HL-60 (cell line): ENCODE results near the gene ELOVL6.

Experiments
- CTCF ChIP-seq: IDR thresholded peaks from one replicate; pipeline ENCODE4 v1.5.1; 2011; ENCODE audit warnings: low read length, control low read depth, inconsistent platforms; ENCODE audit not compliant: insufficient read depth
- GABPA ChIP-seq: IDR thresholded peaks from 2 replicates; pipeline ENCODE4 v1.6.1; 2012; ENCODE audit warnings: low read depth

- TF ChIP-seq GABPA (no peak), CTCF (no peak)
These were observed 43.8 kb downstream of the ELOVL6 start for GRCh38 chr4:110154582-110154981.
